Activated CD8-positive, alpha-beta memory T cell treated with anti-CD3 and anti-CD28 coated beads for 1 hour (primary cell): ENCODE results near the gene HTR5A.

ENCODE experiments used
- DNase-seq, 2 donors: peaks; one replicate each; pipeline ENCODE4 v3.0.0-alpha.2; 2020; ENCODE audit warnings: low read depth in 1 of 2; ENCODE audit errors: extremely low read depth in 1 of 2

The HTR5A gene

DNA sequence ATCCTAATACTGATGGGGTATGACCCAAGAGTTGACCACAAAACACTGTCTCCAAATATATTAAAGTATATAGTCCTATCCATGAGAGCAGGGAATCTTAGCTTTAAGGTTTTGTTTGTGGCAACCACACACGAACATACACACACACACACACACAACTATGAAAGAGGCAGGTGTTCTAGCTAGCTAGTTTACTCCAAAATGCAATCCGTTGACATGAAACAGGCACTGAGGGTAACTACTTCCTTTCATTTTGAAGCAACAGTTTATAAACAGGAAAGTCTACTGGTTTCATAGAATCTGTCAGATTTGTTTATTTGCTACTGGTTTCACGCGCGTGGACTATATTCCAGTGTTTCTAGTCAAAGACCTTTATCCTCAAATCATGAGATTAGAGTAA, 14.8 kb downstream of the HTR5A start:
- no peak for DNase-seq

- DNase-seq = no peak
Measured at GRCh38 chr7:155090684-155091083, 20.6 kb downstream of the HTR5A start.

DNA sequence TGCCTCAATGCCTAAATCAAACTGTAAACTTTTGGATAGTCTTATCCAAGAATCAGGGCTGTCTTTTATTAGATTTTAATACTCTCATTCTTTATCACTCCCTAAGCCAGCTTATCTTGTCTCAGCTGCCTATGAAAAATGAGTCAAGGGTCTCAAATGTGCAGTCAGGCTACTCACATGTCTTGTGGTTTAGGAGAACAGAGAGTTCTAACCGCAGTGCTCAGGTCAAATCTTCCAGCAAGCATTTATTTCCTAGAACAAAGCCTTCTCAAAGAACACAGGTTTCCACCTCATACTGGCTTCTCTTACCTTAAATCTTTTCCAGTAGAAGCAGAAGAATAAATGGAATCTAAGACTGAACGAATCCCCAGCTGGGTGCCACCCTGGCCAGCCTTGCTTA, 23.5 kb downstream of the HTR5A start:
- DNase-seq = no peak

DNA sequence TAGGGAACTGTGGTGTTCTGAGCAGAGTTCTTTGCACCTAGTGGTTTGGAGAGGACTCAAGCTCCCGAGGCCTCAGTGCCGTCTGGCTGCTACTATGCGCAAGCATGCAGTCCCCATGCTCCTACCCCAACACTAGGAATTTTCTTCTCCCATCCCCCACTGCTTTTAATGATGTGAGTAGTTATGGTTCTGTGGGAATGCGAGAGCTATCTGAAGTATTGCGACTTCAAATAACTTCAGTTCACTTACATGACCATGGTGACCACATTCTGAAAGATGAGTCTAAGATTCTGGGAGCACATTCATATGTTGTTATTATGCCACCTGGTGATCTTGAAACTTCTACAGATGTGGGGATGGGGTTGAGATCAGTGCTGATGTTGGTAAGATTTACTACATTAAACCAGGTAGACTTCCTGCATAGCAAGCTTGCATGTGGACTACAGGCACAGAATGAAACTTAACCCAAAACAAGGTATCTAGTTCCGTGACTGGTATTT, 24.6 kb downstream of the HTR5A start:
- DNase-seq = no peak

GRCh38 chr7:155097338-155097737, 27.2 kb downstream of the HTR5A start:
- no peak for DNase-seq

DNA sequence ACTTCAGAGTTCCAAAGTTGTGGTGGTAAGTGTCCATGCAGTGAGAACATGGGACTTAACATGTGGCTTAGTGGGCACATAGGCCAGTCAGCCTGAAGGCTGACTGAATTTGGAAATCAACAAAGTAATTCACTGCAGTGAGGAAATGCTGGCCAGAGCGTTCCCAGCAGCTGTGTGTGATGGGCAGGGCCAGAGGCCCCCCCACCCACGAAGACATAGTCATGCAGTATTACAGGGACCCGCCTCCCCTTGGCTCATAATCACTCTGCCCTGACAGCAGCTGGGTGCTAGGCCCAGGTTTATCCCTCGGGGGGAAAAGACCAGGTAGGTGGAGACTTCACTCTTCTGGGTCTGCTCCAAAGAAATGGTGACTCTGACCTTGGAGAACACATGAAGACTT, 33.7 kb downstream of the HTR5A start:
- DNase-seq = no peak

DNA sequence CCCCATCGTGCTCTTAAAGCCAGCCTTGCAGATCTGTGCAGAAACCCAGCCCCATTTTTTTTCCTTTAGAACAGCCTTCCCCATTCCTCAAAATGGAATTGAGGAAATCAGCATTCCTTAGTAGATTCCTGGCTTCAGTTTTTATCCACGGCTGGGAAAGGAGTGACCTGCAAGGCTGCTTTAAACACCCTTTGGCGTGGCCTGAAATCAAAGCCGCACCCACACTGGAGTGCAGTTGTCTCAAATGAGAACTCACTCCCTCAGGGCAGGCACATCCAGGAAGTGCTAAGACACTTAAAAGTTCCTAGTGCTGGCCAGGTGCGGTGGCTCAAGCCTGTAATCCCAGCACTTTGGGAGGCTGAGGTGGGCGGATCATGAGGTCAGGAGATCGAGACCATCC, 34.8 kb downstream of the HTR5A start:
- no peak for DNase-seq

- no peak for DNase-seq
Measured at GRCh38 chr7:155106356-155106755, 36.2 kb downstream of the HTR5A start.

GRCh38 chr7:155107126-155107525, 37.0 kb downstream of the HTR5A start:
- DNase-seq = no peak

- no peak for DNase-seq
Measured at GRCh38 chr7:155108144-155108901, 38.2 kb downstream of the HTR5A start.

GRCh38 chr7:155109121-155109520, 39.0 kb downstream of the HTR5A start:
- DNase-seq = no peak

DNA sequence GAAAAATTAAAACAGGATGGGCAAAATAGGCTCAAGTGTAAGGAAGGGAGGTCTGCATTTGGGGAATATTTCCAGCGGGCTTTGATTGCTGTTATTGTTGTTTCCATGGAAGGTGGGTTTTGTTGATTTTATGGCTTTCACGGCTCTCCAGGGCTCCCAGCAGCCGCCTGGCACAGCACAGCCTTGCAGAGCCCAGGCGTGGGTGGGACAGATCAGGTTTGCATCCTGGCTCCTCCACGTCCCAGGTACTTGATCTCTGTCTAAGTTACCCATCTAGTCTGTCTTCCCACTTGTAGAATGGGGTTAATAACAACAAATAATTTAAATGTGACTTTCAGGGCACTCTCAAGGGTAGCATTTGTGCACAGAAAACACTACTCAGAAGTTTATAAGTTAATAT, 45.2 kb downstream of the HTR5A start:
- DNase-seq = no peak

DNA sequence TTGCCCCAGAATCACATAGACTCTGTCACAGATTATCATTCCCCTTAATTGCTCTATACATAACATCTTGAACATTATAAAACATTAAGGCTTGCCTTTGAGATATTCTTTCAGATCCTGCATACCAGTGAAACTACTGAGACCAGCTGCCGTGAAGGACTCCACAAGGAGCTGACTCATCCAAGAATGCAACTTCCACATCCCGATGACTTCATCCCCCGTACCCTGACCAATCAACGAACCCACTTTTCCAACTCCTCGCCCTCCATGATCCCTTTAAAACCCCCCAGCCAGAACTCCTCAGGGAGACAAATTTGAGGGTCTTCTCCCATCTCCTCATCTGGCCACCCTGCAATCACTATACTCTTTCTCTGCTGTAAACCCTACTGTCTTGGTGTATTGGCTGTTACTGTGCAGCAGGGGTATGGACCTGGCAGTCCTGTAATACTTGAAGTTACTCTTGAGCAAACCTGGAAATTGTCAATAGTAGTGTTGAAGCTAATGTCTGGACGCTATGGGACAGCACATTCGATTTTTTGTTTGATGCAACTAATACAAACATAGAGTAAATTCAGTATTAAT, 49.8 kb downstream of the HTR5A start:
- no peak for DNase-seq

DNA sequence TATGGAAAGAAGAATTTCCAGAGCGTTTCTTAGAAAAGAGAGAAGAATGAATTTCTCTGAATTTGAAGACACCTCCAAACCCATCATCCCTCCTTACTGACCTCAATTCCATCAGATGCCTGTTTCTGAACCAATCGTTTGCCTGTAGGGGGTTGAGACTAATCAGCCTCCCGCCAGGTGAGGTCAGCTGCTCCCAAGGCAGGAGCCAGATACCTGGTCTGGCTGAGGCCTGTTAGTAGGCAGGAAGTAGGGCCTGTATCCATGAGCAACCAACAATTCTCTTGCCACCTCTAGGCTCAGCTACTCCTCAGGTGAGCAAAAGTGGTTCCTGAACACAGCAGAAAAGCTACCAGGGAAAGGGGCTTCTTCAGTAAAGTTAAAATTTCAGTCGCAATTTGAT, 50.3 kb downstream of the HTR5A start:
- DNase-seq = no peak

DNA sequence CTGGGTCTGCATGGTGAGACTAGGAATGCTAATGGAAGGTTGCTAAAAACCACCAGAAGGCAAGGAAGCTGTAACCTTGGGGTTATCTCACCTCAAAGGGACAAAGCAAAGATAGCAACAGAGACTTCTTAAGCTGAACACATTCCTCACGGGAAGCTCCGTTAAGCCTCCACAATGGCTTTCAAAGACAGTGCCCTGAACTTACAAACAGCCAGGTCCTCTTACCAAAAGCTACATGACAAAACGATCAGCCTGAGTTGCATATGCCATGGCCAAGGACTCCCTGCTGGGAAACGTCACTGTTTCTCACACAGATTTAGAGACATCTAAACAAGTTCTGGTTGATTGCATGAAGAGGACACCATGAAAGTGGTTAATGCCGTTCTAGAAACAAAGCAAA, 52.7 kb downstream of the HTR5A start:
- no peak for DNase-seq

GRCh38 chr7:155123413-155123812, 53.3 kb downstream of the HTR5A start:
- DNase-seq = no peak

- no peak for DNase-seq
Measured at GRCh38 chr7:155124706-155125105, 54.6 kb downstream of the HTR5A start.

- no peak for DNase-seq
Measured at GRCh38 chr7:155129186-155129585, 59.1 kb downstream of the HTR5A start.

GRCh38 chr7:155129789-155130188, 59.7 kb downstream of the HTR5A start:
- no peak for DNase-seq

- DNase-seq = no peak
Measured at GRCh38 chr7:155130493-155130892, 60.4 kb downstream of the HTR5A start.

GRCh38 chr7:155131090-155131489, 61.0 kb downstream of the HTR5A start:
- no peak for DNase-seq

- no peak for DNase-seq
Measured at GRCh38 chr7:155132431-155132830, 62.3 kb downstream of the HTR5A start.
